ENCODE measurements around the gene PTPN2. TPM values are rescaled to one million over a fixed set of nuclear protein-coding genes. Genes with fewer than 3 reads are reported as not detected.
"Not testable (repeated sequence)": the region's sequence is repeated elsewhere in the genome, so short reads cannot be mapped to it uniquely, and the experiment has no call there.

PTPN2 gene
- total RNA-seq, 1 donor from 2014 or later, result 17.5 TPM

DNA sequence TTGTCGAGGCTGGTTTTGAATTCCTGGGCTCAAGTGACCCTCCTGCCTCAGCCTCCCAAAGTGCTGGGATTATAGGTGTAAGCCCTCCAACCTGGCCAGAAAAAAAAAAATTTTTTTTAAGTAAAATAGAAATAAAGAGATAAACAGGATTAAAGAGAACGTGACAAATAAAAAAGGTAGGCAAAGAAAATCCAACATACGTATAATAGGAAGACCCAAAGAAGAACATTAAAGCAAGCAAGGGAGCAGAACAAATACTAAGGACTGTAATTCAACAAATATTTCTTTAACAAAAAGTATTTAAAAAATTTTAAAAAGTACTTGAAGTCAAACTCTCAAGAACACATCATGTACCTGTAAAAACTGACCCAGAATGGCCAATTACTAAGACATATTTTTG, 56.4 kb downstream of the PTPN2 start:
- no peak for DNase-seq (ENCODE audit: low read depth, low spot score)

DNA sequence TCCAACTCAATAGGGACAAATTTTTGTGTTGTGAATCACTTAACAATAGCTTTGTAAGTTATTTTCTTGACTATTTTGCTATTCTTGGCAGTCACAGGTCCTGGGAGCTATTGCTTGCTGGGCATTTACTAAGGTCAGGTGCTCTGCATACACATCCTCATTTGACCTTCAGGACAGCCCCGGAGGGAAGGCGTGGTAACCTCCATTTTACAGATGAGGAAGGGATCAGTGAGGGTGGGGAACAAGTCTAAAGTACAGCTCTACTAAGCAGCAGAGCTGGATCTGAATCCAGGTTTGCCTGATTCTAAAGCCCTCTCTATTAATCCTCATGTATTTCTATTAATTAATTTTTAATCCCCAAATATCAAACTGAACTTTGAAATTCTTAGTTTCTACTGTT, 58.8 kb downstream of the PTPN2 start:
- no peak for DNase-seq (ENCODE audit: low read depth, low spot score)

DNA sequence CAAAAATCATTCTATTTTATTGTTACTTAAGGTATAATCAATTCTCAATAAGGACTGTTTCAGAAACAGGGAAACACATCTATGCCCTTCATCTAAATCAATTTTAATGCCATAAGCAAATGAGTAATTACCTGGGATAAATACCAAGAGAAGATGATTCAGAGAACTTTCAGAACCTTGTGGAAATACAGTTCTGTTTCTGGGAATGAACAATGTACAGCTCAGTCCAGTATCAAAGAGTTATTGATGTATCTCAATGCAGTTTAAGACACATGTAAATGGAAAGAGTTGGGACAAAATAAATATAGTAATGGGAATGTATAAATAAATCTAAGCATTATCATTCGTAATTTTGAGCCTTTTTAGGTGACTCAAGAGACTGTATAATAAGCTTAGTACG, 60.1 kb downstream of the PTPN2 start:
- no peak for DNase-seq (ENCODE audit: low read depth, low spot score)

DNA sequence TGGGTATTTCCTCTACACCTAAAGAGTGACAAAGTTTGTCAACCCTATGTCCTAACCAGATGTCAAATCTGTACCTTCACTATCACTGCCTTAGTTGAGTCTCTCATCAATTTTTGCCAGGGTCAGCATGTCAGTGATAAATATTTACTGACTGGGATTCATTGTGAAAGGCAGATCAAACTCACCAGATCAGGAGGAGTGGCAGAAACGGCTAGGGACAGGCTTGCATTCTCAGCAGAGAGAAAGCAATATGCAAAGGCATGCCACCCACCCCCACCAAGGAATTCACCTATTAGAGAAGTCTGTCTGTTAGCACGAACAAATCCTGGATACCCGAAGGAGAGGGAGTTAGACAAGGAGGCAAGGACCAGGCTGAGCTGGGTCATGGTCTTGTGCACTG, 62.6 kb downstream of the PTPN2 start:
- DNase-seq (ENCODE audit: low read depth, low spot score), result no peak

DNA sequence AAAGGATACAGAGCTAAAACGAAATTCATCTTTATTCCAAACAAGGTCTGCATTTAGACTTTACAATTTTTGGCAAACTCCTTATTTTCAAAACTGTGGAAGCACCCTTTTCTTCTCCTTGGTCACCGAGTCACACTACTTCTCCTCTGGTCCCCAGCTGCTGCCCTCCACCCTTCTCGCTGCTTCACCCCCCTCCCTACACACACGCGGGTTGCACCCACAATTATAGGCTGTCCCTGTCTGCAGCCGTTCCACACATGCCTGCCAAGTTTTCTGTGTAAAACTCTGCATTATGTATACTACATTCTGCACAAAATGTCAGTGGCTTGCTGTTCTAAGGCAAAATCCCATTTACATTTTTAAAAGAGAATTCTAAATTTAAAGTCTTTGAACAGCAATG, 63.5 kb downstream of the PTPN2 start:
- no peak for DNase-seq (ENCODE audit: low read depth, low spot score)

DNA sequence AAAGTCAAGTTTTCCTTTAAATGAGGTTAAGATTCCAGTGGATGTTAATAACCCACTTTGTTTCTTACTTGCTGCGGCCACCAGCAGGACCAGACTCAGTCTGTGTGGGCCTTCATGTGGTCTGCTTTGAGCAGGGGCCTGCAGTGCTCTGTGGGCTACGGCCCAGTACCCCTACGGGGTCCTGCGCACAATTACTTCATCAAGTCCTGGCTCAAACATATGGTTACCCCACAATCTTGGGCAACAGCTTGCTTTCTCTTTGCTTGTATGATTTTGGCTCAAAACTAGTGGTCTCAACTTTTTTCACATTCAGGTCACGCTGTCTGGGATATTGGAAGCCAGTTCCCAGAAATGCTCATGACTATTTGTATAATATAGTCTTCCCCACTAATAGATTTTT, 64.2 kb downstream of the PTPN2 start:
- DNase-seq (ENCODE audit: low read depth, low spot score), result no peak

DNA sequence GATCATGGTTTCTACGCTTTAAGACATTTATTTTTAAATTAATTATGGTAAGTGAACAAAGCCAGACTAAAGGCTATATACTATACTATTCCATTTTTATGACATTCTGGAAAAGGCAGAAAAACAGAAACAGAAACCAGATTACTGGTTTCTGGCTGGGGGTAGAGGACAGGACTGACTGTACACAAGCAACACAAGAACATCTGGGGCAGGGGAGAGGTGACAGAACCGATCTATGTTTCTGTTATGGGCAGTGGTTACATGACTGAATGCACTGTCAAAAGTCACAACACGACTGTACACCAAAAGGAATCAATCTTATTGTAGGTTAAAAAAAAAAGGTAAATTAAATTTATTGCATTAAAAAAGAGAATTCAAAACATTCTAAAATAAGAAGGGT, 64.7 kb downstream of the PTPN2 start:
- DNase-seq (ENCODE audit: low read depth, low spot score), result no peak

DNA sequence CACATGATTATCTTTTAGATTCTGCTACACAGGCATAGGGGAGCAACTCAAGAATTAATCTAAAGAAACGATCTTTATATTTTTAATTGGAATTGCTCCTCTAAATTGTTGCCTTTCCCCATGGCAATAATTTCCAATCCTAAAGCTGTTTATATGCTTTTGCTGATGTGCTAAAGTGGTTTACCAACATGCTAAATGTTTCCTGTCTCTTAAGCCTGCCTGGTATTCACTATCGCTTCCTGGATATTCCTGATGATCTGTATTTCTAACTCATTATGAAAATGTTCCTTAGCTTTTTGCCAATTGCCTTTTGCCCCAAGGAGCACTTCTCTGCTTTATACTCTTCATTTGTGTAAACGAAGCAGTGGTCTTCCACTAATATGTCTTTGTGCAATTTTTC, 65.8 kb downstream of the PTPN2 start:
- DNase-seq (ENCODE audit: low read depth, low spot score), result no peak

DNA sequence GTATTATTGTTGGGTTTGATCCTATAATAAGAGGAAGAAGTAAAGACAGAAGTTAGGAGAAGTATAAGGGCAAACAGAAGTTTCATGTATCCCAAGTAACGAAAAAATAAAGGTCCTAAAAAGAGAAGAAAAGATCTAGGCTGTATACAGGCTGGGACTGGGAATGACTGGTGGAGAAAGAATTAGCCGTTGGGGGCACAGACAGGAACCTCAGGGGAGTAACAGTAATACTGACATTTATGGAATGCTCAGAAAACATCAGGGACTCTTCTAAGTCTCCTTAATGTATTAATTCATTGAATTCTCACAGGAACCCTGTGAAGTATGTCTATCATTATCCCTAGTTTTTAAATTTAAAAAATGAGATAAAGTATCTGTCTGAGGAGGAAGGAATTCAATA, 67.6 kb downstream of the PTPN2 start:
- DNase-seq (ENCODE audit: low read depth, low spot score), result no peak

DNA sequence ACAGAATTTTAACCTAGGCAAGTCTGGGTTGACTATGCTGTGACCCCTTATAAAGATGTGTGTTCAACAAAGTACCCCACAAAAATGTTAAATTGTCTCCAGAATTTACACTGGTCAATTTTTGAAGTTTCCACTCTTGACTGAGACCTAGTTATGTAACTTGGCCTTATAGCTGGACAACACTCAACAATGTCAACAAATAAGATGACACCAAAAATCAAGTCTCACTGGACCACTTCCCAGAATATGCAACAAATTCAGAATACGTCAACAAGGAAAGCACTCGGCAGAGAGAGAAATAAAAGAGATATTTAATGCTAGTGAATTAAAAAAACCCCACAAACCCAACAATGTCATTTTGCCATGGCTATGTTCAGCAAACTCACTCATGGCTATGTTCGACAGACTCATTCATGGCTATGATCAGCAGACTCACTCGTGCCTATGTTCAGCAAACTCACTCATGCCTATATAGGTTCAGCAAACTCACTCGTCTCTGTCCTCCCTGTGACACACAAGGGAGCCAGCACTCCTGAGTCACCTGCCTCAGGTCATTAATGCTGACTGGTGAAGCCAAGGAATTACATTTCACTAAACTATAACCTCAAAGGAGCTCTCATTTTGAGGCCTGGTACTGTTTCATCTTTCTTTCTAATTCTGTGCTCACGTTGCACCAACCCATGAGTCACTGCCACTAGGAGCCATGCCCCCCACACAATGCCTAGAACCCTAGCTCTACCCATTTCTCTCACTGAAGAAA, 72.7 kb downstream of the PTPN2 start:
- no peak for DNase-seq (ENCODE audit: low read depth, low spot score)

DNA sequence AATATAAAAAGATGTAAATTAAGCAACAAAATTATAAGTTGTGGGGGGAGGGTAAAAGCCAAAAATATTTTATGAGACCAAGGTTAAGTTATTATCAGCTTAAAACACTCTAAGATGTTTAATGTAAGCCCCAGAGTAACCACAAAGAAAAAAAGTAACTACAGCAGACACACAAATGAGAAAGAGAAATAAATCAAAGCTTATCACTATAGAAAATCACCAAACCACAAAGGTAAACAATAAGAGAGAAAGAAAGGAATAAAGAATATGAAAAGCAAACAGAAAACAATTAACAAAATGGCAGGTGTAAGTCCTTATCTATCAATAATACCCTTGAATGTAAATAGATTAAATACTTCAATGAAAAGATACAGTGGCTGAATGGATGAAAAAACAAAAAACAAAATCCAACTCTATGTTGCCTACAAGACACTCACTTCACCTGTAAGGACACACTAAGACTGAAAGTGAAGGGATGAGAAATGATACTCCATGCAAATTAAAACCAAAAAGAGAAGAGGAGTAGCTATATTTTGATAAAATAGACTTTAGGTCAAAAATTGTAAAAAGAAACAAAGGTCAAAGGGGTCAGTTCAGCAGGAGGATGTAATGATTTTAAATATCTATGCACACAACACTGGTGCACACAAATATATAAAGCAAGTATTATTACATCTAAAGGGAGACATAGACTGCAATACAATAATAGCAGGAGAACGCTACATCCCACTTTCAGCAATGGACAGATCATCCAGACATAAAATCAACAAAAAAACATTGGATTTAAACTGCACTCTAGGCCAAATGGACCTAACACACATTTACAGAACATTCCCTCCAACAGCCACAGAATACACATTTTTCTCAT, 80.7 kb downstream of the PTPN2 start:
- no peak for DNase-seq (ENCODE audit: low read depth, low spot score)

DNA sequence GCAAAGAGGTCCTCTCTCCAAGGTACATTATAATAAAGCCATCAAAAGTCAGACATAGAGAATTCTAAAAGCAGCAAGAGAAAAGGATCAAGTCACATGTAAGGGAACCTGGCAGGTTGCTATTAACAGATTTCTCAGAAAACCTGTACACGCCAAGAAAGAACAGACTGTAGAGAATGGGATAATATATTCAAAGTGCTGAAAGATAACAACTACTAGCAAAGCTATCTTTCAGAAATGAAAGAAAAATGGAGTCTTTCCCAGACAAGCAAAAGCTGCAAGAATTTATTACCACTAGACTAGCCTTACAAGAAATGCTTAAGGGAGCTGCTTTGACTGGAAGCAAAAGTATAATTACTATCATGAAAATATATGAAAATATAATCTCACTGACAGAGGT, 81.5 kb downstream of the PTPN2 start:
- no peak for DNase-seq (ENCODE audit: low read depth, low spot score)

DNA sequence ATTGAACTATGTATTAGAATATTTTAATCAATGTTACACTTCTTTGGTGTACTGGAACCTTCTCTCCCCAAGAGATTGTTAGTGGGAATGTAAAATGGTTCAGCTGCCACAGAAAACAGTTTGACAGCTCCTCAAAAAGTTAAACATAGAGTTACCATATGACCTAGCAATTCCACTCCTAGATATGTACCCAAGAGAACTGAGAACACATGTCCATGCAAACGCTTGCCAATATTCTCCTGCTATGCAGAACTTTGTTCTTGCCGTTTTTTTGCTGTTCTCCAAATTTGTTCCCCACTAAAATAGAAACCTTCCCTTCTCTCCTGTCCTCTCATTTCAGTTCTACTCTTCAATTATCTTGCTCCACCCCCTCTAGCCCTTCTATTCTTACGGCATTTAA, 87.6 kb downstream of the PTPN2 start:
- no peak for DNase-seq (ENCODE audit: low read depth, low spot score)

DNA sequence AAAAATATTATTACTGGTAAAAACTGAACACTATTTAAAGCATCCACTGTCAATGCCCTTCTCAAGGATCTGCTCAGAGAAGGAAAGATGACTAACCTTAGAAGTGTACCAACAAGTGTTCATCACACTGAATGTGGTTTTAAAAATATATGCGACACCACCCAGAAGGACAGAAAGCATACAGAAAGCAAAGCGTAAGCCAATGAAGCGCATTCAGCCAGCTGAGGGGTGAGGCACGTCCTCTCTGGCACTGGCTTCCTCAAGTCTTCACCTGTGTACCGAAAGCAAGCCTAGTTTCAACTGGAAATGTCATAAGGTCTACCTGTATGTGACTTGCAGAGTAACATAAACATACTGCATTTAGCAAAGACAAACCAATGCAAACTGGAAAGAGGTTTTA, 92.4 kb downstream of the PTPN2 start:
- DNase-seq (ENCODE audit: low read depth, low spot score), result no peak

DNA sequence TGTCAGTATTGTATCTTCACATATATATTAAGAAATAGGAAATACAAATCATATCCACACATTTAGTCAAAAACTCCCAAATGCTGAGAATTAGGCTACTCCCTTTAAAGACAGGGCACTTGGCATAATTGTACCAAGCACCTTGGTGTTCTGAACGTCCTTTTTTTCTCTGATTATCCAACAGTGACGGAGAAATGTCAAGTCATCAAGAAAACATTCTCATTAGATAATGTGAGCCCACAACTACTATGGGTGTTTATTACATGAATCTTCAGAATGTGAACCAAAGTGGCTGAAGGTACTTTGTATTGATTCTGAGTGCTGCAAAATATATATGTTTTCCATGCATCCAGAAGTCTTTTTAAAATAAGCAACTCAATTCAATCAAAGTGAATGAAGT, 97.4 kb downstream of the PTPN2 start:
- DNase-seq (ENCODE audit: low read depth, low spot score), result no peak

DNA sequence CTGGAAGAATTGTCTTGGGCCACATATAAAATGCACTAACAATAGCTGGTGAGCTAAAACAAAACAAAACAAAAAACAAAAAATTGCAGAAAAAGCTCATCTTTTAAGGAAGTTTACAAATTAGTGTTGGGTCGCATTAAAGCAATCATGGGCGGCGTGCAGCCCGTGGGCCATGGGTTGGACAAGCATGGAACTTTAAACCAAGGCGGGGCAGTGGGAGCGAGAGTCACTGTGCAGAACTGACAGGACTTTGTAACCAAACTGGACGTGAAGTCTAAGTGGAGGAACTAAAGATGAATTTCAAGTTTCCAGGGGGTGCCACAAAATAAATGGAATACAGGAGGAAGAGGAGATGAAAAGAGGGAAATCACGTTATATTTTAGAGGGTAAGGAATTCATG, 100.5 kb downstream of the PTPN2 start:
- DNase-seq (ENCODE audit: low read depth, low spot score), result no peak

DNA sequence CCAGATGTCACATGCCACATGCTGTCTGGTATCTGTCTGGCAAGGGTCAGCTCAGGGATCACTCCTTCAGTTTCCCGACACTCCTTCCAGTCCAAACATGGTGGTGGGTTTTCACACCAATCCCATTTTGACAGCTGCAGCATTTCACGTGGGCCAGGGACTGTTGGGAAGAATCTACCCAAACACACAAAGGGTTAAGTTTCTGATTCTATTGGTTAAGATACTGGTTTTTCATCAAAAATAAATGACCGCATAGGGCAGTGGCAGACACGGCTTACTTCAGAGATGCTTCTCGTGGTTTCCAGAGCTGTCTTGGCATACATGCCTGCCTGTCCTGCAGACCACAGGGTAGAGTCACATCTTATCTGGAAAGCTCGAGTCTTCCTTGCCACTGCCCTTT, 101.5 kb downstream of the PTPN2 start:
- no peak for DNase-seq (ENCODE audit: low read depth, low spot score)

DNA sequence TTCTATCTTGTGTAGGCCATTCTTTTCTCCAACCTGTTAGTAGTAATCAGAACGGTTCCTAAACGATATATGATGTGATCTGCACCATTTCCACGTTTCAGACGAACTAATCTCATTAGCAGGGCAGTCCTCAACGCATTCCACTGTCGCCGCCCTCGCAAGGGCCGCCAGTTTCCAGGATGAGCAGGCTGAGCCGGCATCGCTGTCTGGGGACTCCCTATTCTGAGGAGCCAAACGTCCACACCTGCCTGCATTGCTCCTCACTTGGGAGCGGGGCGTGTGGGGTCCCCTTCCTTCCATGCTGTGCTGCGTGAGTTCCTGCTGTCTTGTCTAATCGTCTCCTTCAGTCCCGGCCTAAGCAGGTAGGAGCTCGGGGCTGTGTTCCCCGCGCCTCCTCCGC, 104.6 kb downstream of the PTPN2 start:
- no peak for DNase-seq (ENCODE audit: low read depth, low spot score)

DNA sequence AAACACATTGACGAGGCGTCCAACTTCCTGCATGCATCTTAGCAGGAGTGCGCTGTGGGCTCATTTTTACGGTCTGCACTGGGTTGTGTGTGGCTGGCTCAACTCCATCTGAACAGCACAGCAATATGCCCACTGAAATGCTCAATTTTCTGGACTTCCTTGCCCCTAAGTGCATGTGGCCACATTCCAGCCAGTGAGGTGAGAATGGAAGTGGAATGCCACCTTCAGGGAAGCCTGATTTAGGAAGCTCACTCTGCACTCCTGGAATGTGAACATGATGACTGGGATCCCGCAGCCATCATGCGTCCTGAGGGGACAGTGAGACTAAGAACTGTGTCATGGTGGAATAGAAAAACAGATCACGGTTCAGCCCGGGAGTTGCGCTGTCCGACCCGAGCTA, 105.0 kb downstream of the PTPN2 start:
- no peak for DNase-seq (ENCODE audit: low read depth, low spot score)

DNA sequence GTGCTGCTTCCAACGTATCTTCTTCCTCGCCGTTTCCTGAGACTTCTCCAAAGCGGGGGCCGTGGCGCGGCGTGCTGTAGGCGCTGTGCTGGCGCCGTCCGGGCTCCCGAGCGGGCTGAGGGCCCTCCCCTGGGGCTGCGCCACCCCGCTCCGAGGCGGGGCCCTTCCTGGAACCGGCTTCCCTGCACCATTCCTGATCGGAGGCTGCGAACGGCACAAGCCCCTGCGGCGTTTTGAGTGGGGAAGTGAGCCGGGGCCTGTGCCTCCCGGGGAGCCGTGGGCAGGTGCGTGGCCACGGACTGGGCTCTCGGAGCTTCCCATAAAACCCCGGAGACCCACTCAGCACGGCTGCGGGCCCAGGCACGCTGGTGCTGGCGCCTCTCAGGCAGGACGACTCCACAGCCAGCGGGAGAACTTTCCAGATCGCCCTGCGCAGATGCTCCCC, 106.5 kb downstream of the PTPN2 start:
- DNase-seq (ENCODE audit: low read depth, low spot score), result no peak

DNA sequence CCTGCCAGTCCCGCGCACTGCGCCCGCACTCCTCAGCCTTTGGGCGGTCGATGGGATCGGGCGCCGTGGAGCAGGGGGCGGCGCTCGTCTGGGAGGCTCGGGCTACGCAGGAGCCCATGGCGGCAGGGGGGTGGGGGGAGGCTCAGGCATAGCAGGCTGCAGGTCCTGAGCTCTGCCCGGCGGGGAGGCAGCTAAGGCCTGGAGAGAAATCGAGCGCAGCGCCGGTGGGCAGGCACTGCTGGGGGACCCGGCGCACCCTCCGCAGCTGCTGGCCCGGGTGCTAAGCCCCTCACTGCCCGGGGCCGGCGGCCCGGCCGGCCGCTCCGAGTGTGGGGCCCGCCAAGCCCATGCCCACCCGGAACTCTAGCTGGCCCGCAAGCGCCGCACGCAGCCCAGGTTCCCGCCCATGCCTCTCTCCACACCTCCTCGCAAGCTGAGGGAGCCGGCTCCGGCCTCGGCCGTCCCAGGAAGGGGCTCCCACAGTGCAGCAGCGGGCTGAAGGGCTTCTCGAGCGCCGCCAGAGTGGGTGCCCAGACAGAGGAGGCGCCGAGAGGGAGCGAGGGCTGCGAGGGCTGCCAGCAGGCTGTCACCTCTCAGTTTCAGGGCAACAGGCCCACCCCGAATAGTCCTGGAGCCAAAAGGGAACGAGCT, 107.1 kb downstream of the PTPN2 start:
- DNase-seq (ENCODE audit: low read depth, low spot score), result no peak

DNA sequence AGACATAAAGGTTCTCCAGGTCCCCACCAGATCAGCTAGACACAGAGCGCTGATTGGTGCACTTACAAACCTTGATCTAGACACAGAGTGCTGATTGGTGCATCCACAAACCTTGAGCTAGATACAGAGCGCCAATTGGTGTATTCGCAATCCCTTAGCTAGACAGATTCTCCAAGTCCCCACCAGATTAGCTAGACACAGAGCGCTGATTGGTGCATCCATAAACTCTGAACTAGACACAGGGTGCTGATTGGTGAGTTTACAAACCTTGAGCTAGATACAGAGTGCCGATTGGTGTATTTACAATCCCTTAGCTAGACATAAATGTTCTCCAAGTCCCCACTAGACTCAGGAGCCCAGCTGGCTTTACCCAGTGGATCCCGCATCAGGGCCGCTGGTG, 107.6 kb downstream of the PTPN2 start:
- not testable (repeated sequence) for DNase-seq (ENCODE audit: low read depth, low spot score)
